Tibial nerve (tissue), 3 donors: ENCODE results near the gene CIT.

Experiments used
- POLR2A ChIP-seq, 2 donors: fragments of 450-650 bp; IDR thresholded peaks; one replicate each; pipeline ENCODE4 v1.6.1; 2017; ENCODE audit warnings: antibody characterized with exemption in 2 of 2, mild to moderate bottlenecking in 2 of 2, moderate library complexity in 2 of 2
- TF ChIP-seq, protein P1 (sequence below), 5 experiments: fragments of 200-600 bp in 3 of 5; fragments of 450-650 bp in 2 of 5; sonication (generic) in 3 of 5; IDR thresholded peaks; one replicate each; pipeline ENCODE4 v1.5.1; 2016 to 2019; ENCODE audit warnings: antibody characterized with exemption in 5 of 5, mild to moderate bottlenecking in 3 of 5, moderate library complexity in 2 of 5

DNA sequence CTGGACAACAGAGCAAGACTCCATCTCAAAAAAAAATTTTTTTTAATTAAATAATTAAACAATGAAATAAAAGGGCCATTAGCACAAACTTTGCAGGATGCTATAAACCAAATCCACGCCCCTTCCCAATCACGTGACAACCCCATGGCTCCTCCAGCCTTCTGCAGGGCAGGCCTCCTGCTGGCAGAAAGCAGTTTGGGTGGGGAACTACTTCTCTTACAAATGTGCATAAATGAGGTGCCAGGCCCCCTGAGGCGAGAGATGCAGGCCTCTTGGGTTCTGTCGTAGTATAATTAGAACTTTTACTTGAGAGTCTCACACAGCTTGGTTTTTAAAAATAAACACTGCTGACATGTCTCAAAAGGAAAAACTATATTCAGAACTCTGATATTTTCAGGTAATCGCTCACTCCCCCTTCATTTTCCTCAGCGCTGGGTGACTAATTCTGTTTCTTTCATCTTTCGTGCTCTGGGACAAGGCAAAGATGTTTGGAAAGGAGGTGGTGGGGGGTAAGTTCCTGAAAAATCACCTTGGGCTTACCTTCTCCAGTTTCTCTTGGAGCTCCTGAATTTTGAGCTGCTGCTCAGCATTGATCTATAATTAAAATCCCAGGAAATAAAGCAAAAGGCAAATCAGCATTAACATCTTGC lies 101.7 kb downstream of the CIT start:
- no peak for TF ChIP-seq POLR2A (IDR thresholded peaks at IDR 0.05)
- TF ChIP-seq, protein P1, sequence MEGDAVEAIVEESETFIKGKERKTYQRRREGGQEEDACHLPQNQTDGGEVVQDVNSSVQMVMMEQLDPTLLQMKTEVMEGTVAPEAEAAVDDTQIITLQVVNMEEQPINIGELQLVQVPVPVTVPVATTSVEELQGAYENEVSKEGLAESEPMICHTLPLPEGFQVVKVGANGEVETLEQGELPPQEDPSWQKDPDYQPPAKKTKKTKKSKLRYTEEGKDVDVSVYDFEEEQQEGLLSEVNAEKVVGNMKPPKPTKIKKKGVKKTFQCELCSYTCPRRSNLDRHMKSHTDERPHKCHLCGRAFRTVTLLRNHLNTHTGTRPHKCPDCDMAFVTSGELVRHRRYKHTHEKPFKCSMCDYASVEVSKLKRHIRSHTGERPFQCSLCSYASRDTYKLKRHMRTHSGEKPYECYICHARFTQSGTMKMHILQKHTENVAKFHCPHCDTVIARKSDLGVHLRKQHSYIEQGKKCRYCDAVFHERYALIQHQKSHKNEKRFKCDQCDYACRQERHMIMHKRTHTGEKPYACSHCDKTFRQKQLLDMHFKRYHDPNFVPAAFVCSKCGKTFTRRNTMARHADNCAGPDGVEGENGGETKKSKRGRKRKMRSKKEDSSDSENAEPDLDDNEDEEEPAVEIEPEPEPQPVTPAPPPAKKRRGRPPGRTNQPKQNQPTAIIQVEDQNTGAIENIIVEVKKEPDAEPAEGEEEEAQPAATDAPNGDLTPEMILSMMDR (IDR thresholded peaks at IDR 0.05), result no peak
